ENCODE measurements around the gene NUDCD3.

DNA sequence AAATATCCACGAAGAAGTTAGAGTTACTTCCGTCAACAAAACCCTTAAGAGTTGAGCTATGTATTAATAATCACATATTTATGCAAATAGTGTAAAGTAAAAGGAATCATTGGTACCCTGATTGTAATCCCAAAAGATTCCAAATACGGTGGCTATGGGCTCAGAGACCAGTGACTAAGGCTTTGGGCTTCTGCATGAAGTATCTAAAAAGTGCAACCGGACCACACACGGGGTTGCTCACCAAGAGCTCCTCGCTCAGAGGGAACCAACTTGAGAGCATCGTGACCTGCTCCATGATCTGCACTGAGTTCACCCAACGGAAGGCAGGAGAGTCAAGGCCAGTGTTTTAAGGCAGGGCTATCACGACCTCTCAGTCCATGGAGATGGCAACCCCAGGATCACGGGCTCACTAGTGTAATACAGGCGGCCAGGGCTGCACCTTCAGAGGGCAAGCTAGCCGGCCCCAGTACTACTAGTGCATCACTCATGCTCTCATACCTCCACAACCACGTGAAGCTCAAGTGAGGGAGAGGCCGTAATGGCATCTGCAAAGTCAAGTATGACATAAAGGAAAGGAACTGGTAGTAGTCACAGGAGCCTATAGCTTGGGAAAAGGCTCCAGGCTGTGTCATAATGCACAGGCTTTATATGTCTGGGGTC, 87.9 kb downstream of the NUDCD3 start:
- TF ChIP-seq CTCF (optimal IDR thresholded peaks at IDR 0.05 in 1 of 3, IDR thresholded peaks at IDR 0.05 in 1 of 3, conservative IDR thresholded peaks at IDR 0.05 in 1 of 3; ENCODE audit: extremely low read depth in 1 of 3, insufficient read depth in 2 of 3, low read length in 3 of 3) (no peak), EZH2 (IDR thresholded peaks at IDR 0.05; ENCODE audit: low read length) (no peak)
